HCEC 1CT (cell line): Measurements from ENCODE around the gene MIB2.
A peak's percentile ranks its signal among the peaks of the same experiment; 100 is the strongest.
"Not testable (repeated sequence)": the region's sequence is repeated elsewhere in the genome, so short reads cannot be mapped to it uniquely, and the experiment has no call there.

Source experiments
- DNase-seq: peaks from one replicate; pipeline ENCODE4 v3.0.0-alpha.2; 2017

The MIB2 gene

GRCh38 chr1:1628754-1629429 is 13.6 kb downstream of the MIB2 start:
- DNase-seq = no peak

GRCh38 chr1:1629430-1630190 is 14.3 kb downstream of the MIB2 start:
- no peak for DNase-seq

DNA sequence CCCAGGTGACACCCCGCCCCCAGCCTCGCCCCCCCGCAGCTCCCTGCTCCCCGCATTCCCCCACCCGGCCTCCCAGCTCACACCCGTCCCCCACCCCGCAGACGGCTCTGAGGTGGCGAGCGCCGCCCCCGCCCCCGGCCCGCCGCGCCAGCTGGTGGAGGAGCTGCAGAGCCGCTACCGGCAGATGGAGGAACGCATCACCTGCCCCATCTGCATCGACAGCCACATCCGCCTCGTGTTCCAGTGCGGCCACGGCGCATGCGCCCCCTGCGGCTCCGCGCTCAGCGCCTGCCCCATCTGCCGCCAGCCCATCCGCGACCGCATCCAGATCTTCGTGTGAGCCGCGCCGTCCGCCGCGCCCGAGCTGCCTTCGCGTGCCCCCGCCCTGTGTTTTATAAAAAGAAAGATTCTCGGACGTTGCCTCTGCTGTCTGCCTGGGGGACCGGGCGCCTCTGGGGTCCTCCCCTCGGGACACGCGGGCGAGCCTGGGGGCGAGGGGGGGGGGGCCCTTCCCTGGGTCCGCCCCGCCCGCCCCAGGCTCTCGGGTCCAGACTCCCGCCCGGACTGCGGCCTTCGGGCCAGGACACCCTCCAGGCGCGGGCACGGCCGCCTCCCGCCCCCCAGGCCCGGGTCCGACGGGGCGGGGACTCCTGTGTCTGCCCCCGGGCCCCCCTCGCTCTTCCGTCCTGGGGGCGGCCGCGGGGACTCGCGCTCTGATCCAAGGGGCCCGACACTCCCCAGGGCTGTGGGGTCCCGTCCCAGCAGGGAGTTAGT is 15.1 kb downstream of the MIB2 start:
- DNase-seq = no peak

GRCh38 chr1:1630965-1631781 is 15.9 kb downstream of the MIB2 start:
- DNase-seq = no peak

- DNase-seq = no peak
Observed at GRCh38 chr1:1631782-1632420, 16.6 kb downstream of the MIB2 start, which contains the start of gene MMP23B. Gene MMP23B (plus strand): TSS chr1:1632173. CDS start chr1:1632219, 46 bp downstream.

DNA sequence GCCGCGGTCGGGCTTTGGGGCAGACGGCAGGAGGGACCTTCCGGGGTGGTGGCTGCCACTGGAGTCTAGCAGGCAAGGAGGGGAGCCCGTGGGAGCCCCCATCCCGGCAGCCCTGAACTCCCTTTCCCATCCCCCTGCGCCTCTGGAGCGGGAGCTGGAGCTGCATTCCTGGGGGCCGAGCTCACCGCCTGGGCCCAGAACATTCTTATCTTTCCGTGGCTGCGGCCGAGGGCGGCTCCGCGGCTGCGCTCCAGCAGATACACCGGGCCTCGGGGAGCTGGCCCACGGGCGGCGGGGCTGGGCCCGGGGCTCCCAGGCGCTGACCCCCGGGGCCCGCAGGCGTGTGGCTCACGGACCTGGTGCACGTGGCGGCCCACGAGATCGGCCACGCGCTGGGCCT is 18.1 kb downstream of the MIB2 start:
- DNase-seq = not testable (repeated sequence)

DNA sequence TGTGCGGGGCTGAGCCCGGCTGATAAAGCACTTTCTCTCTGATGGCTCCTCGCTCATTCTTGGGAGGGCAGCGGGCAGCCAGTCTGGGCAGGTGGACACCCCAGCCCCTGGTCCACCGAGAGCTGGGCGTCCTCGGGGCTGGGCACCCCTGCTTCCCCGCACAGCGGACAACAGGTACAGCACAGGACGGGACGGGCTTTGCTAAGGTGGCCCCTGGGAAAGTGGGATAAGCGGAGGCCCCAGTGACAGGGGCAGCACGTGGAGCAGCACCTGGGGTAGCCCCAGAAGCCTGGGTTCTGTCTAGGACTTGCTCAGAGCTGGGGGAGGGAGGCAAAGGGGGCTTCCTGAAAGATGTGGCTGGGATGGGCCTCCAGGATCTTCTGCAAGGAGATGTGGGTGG is 19.3 kb downstream of the MIB2 start:
- not testable (repeated sequence) for DNase-seq

- not testable (repeated sequence) for DNase-seq
Observed at GRCh38 chr1:1636621-1637478, 21.6 kb downstream of the MIB2 start.

DNA sequence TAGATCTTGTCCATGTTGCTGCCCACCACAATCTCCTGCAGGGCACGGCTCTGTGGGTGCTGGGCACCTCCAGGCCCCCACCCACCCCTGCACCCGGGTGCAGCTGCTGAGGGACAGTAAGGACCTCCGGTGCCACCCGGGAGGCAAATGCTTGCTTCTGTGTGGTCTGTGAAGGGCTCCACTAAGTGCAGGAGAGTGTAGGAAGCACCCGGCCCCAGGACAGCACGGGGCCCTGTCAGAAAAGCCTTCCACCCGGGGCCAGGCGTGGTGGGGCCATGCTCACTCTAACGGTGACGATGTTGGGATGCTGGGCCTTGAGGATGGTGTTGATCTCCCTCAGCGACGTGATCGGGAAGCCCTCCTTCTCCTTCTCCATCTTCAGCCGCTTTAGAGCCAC is 22.2 kb downstream of the MIB2 start:
- DNase-seq = not testable (repeated sequence)

GRCh38 chr1:1638528-1638927 is 23.2 kb downstream of the MIB2 start:
- not testable (repeated sequence) for DNase-seq

- DNase-seq = not testable (repeated sequence)
Observed at GRCh38 chr1:1639368-1639767, 24.1 kb downstream of the MIB2 start.

GRCh38 chr1:1640081-1640480 is 24.8 kb downstream of the MIB2 start:
- not testable (repeated sequence) for DNase-seq

- not testable (repeated sequence) for DNase-seq
Observed at GRCh38 chr1:1640711-1641461, 25.6 kb downstream of the MIB2 start.

DNA sequence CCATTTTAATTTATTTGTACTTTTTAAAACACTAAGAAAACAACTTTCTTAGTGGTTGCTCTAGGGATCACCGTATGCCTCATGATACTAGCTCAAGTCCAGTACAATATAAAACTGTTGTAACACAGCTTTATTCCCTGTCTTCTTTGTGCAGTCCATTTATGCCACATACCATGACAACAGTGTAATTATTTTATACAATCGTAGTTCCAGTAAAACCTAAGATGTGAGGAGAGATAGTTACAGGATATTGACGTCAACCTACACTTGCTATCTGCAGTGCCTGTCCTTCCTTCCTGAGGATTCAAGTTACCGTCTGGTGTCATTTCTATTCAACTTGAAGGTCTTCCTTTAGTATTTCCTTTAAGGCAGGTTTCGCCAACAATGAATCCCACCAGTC is 31.0 kb downstream of the MIB2 start:
- not testable (repeated sequence) for DNase-seq

- DNase-seq = not testable (repeated sequence)
Observed at GRCh38 chr1:1647567-1648241, 32.4 kb downstream of the MIB2 start.

GRCh38 chr1:1648265-1648664 is 33.0 kb downstream of the MIB2 start:
- not testable (repeated sequence) for DNase-seq

GRCh38 chr1:1658583-1659549 is 43.6 kb downstream of the MIB2 start, which contains the start of gene CDK11B:
Gene CDK11B (minus strand): TSS chr1:1659004. CDS start chr1:1657485, 1,519 bp downstream.
- DNase-seq = peak; percentile 92

DNA sequence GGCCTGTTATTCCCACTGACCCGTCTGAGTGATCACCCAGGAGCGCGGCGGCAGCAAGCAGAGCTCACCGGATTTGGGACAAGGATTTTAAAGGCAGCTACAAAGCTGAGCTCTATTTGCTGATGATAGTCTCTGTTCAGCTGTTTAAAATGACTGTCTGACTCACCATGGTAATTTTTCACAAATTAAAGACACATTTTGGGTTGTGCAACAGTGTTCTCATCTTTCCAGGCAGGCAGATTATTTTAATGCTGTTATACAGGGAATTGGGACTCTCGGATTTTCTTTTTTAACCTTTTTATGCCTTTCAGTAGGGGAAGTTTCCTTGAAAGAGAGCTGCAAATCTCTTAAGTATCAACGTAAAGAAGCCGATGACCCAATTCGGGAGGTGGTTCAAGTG is 47.1 kb downstream of the MIB2 start:
- not testable (repeated sequence) for DNase-seq
